Measurements from ENCODE around the gene NECAP2. TPM values are rescaled to one million over a fixed set of nuclear protein-coding genes. Genes with fewer than 3 reads are reported as not detected.

NECAP2 gene
- total RNA-seq, 2 donors from 2014 or later, result 46.4 to 57.7 TPM

DNA sequence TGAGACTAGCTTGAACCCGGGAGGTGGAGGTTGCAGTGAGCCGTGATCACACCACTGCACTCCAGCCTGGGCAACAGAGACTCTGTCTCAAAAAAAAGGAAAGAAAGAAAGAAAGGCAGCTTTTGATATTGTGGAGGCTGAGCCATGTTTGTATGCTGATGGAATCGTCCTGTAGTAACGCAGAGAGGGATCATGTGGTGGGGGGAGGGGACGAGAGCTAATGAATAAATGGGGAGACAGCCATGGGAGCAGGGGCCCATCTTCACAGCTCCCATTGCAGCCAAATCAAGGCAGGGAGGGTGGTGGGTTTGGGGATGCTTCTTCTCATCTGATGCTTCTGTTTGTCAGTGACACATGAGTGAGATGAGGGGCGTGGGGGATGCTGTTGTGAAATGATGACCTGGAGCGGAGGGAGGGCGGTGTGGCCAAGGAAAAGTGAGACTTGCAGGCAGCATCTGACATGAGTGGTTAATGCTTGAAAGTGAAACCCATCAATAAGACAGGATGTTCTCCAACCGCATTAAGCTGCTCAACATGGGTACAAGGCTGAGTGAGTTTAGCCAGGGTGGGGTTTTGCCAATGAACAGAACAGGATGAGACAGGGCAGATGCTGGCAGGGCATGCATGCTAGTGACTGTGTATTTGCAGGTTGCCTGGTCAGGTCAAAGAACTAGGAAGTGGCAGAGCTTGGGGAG, 20.0 kb upstream of the NECAP2 start:
- H3K27ac ChIP-seq, result no peak overlapping the region
- no peaks in the 10 kb centered on the region for H3K4me1 ChIP-seq
- H3K9me3 ChIP-seq, result no peaks in the 10 kb centered on the region
- no peak for DNase-seq
- no peak overlapping the region for H3K4me3 ChIP-seq
- no peaks in the 10 kb centered on the region for H3K27me3 ChIP-seq
- TF ChIP-seq CTCF (IDR thresholded peaks at IDR 0.05), result no peak
- no peaks in the 10 kb centered on the region for H3K36me3 ChIP-seq
- intact Hi-C loops (cut with DNase I), result no loop called here
- no peak overlapping the region for H3K9ac ChIP-seq (ENCODE audit: low read depth in 2 of 2, low read length in 2 of 2)

DNA sequence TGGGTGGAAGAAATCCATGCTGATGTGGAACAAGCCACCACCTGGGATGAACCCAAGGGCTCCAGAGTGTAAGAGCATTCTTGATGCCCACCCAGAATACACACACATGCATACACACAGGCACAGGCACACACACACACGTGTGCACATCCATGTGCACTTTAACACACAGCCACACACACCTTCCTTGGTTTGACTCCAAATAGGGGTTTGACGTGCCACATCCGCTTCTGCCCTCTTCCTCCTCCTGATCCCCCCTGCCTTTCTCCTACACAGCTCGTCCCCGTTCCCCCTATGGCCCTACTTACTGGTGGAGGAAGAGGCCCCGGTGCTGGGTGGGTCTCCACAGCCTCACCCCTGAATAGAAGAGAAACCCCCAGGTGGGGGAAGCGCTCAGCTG, 19.3 kb upstream of the NECAP2 start:
- no peaks in the 10 kb centered on the region for H3K27me3 ChIP-seq
- H3K4me1 ChIP-seq, result no peaks in the 10 kb centered on the region
- H3K4me3 ChIP-seq, result no peak overlapping the region
- H3K9ac ChIP-seq (ENCODE audit: low read depth in 2 of 2, low read length in 2 of 2), result no peak overlapping the region
- TF ChIP-seq CTCF (IDR thresholded peaks at IDR 0.05), result no peak
- no peak overlapping the region for H3K27ac ChIP-seq
- intact Hi-C loops (cut with DNase I), result no loop called here
- no peaks in the 10 kb centered on the region for H3K9me3 ChIP-seq
- no peak for DNase-seq
- no peaks in the 10 kb centered on the region for H3K36me3 ChIP-seq

GRCh38 chr1:16422041-16422440, 18.5 kb upstream of the NECAP2 start:
- no peaks in the 10 kb centered on the region for H3K36me3 ChIP-seq
- H3K9ac ChIP-seq (ENCODE audit: low read depth in 2 of 2, low read length in 2 of 2), result no peak overlapping the region
- no peaks in the 10 kb centered on the region for H3K4me1 ChIP-seq
- TF ChIP-seq CTCF (IDR thresholded peaks at IDR 0.05), result no peak
- intact Hi-C loops (cut with DNase I), result no loop called here
- H3K27me3 ChIP-seq, result no peaks in the 10 kb centered on the region
- no peak overlapping the region for H3K27ac ChIP-seq
- no peak for DNase-seq
- H3K4me3 ChIP-seq, result no peak overlapping the region
- no peaks in the 10 kb centered on the region for H3K9me3 ChIP-seq

DNA sequence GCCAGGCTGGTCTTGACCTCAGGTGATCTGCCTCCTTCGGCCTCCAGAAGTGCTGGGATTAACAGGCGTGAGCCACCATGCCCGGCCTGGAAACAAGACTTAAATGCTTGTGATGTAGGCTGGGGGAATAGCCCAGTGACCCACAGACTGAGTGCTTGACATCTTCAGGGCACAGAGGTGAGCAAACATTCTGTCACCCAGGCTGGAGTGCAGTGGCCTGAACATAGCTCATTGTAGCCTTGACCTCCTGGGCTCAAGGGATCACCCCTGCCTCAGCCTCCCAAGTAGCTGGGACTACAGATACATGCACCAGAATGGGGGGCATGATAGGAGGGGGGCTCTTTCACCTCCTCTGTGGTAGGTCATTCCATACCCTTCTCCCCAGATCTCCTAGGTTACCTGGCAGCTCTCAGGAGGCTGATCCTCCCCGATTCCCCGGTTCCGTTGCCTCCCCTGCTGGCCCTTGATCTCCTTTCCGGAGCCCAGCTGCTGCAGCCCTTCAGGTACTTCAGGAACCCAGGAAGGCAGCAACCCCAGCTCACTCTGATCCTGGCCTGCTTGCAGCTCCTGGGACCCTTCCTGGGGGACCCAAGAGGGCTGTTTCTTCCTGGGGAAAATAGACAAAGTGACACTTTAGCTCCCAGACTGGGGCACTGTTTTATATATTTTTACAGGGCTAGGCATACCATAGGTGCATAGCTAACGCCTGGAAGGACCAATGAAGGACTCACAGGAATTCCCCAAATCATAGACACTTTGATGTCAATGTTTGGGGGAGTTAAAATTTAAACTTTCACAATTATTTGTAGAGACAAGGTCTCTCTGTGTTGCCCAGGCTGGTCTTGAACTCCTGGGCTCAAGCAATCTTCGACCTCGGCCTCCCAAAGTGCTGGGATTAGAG, 15.1 kb upstream of the NECAP2 start:
- DNase-seq, result no peak
- intact Hi-C loops (cut with DNase I), result no loop called here
- Histone ChIP-seq H3K9me3 (no peaks in the 10 kb centered on the region), H3K9ac (ENCODE audit: low read depth in 2 of 2, low read length in 2 of 2) (no peak overlapping the region), H3K4me3 (no peak overlapping the region), H3K36me3 (no peaks in the 10 kb centered on the region), H3K27me3 (no peaks in the 10 kb centered on the region), H3K4me1 (no peaks in the 10 kb centered on the region), H3K27ac (no peak overlapping the region)
- TF ChIP-seq CTCF (IDR thresholded peaks at IDR 0.05), result no peak

DNA sequence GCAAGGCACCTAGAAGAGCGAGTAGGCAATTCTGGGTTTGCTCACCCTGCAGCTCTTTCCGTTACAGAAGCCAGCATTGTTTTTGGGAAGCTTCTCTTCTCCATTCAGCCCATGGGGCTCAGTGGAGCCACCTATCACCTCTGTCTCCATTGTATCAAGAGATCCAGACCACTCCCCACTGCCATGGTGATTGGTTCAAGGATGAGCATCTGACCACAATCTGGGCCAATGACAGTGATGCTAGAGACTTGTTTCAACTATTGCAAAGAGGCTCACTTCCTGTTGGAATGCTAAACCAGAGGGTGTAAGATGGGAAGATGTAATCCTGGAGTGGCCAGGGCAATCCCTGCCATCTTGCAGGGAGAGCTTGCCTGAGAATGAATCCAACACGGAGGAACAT, 9.9 kb upstream of the NECAP2 start:
- no peak for TF ChIP-seq CTCF (IDR thresholded peaks at IDR 0.05)
- no peaks in the 10 kb centered on the region for H3K27me3 ChIP-seq
- DNase-seq, result no peak
- no peak overlapping the region for H3K27ac ChIP-seq
- no peaks in the 10 kb centered on the region for H3K4me1 ChIP-seq
- H3K9me3 ChIP-seq, result no peaks in the 10 kb centered on the region
- intact Hi-C loops (cut with DNase I), result no loop called here
- no peaks in the 10 kb centered on the region for H3K36me3 ChIP-seq
- no peak overlapping the region for H3K4me3 ChIP-seq
- no peak overlapping the region for H3K9ac ChIP-seq (ENCODE audit: low read depth in 2 of 2, low read length in 2 of 2)

Measured in colonic mucosa (tissue), 4 donors.